DMS114 treated with DMSO at 0.1 percent for 48 hours (cell line): ENCODE data around the gene RPL23.

Source experiments
- DNase-seq: peaks from one replicate; lab custom pipeline; 2025; ENCODE audit not compliant: unreplicated experiment; lab: John Stamatoyannopoulos, UW

Gene RPL23

DNA sequence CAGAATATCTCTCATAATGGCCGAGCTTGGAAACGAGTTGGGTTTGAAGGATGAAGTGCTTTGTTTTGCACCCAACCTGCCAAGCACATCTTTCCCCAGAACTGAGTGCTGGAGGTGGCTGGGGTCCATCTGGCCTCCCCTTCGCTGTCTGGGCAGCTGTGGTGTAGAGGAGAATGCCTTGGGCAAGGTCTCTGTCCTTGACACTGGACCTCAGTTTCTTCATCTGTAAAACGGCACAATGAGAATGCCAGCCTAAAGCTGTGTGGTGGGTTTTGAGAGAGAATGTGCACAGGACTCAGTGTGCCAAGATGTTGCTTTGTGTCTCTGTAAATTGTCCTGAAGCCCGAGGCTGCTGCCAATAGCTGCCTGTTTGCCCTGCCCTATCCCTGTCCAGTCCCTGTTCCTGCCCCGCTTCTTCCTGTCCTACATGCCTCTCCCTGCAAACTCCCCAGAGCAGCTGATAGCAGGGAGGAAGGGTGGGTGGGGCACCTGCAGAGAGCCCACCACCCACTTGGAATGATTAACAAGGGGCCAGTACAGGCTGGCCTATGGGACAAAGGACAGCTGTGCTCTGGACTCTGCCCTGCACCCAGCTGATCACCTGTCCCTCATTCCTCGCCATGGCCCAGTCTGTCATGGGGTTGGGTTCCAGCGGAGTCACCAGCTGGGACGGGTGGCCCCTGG is 31.7 kb upstream of the RPL23 start:
- DNase-seq, result no peak

DNA sequence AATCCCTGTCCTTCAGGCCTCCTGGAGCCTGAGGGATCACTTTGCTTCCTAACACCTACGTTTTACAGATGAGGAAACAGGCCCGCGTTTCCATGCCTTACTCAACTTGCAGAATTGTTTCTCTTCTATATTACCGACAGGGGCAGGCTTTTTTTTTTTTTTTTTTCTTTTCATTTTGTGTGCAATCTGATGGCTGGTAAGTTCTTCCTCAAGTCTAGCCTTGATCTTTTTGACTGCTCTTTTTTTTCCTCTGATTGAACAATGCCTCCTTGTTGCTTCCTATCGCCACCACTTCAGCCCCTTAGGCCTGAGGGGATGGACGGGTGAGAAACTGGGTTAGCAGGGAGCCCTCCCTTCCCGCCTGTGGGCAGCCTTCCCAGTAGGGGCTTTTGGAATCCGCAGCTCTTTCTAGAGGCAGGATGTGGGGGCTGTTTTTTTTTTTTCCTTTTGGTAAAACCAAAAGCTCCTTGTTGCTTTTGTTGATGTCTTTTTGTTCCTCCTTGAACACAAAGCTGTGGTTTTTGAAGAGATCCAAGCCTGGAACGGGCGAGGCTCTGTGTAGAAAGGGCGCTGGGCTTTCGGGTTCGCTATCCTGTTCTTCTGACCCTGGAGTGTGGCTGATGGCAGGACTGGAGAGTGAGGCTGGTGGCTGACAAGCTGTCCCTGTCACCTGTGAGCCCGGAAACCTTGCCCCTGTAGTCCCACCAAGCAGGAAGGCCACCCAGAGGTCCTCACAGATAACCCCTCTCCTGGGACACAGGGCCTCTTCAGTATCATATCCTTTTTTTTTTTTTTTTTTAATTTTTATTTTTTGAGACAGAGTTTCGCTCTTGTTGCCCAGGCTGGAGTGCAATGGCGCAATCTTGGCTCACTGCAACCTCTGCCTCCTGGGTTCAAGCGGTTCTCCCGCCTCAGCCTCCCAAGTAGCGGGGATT is 30.3 kb upstream of the RPL23 start:
- DNase-seq, result no peak

GRCh38 chr17:38882870-38883269 is 29.3 kb upstream of the RPL23 start:
- no peak for DNase-seq

DNA sequence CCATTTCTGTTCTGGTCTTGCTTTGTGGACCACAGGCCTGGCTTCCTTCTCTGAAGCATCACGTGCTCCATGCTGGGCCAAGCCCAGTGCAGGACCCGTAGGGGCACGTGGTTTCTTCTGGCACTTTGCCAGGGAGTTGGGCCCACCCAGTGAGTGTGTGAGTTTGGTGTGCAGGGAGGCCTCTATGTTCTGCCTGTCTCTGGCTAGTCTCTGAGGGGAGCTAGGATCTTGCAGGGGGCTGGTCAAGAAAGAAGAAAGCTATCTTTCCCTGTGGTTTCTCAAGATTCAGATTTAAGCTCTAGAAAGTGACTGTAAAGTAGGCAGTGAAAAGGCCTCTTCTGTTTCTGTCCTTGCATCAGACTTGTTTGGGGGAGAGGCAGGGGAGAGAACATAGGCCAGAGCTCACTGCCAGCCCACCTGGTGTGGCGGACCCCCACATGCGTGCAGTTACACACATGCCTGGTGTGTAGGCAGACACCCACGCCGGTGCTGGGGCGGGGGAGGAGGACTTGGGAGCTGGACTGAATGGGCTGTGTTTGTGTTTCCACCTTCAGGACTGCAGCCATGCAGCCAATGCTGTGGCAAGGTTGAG is 28.2 kb upstream of the RPL23 start:
- DNase-seq, result no peak

- no peak for DNase-seq
Measured at GRCh38 chr17:38879878-38880665, 26.6 kb upstream of the RPL23 start.

DNA sequence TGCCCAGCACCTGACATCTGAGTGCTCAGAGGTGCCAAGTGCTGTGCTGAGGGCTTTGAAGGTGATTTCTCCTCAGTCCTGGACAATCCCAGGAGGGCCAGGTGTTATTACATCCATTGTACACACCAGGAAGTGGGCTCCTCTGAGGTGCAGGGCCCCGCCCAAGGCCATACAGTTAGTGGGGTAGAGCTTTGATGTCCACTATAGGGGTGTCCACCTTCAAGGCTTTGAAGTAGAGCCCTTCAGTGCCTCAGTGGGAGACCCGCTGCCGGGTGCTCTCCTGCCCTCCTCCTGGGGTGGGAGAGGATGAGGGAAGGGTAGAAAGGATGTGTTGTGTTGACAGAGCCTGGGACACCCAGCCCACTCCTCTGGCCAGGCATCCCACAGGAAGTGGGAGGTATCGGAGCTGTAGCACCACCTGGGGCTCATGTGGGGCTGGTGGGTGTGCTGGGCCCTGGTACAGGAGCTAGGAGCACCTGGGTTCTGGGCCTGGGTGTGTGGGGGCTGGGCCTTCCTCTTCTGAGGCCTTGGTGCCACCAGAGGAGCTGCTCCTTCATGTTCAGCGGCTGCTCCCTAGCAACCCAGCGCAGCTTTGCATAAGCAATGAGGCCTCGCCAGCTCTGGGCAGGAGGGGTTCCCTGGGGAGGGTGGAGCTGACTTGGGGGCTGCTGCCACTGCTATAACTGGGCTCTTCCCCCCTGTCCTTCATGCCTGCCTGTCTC is 23.8 kb upstream of the RPL23 start:
- no peak for DNase-seq

DNA sequence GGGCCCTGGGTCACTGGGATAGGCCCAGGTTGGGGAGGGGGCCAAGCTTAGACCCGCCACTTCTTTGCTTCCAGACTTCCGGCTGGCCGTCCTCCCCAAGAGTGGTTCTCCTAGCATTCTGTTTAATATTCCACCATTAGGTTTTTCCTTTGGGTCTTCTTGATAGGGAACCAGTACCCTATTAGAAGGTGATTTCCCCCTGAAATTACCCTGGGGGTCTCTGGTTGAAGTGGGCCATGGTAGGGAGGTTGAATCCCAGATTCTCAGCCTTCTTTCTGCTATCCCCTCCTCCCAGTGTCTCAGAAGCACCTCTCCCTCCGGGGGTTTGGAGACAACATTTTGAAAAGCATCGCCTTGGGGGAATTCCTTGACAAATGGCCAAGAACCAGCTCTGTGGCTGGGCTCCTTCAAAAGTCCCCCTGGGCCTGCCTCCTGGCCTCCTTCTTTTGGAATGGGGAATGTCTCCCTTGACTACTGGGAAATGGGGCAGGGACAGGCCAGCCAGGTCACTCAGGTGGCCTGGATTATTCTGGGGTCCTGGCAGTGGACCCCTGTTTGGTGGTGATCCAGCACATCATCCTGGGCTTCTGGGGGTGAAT is 22.1 kb upstream of the RPL23 start:
- no peak for DNase-seq

- no peak for DNase-seq
Measured at GRCh38 chr17:38874505-38875400, 21.2 kb upstream of the RPL23 start.

GRCh38 chr17:38873640-38874380 is 20.3 kb upstream of the RPL23 start:
- DNase-seq, result no peak

GRCh38 chr17:38872671-38873385 is 19.3 kb upstream of the RPL23 start:
- no peak for DNase-seq

- no peak for DNase-seq
Measured at GRCh38 chr17:38872027-38872511, 18.5 kb upstream of the RPL23 start.

DNA sequence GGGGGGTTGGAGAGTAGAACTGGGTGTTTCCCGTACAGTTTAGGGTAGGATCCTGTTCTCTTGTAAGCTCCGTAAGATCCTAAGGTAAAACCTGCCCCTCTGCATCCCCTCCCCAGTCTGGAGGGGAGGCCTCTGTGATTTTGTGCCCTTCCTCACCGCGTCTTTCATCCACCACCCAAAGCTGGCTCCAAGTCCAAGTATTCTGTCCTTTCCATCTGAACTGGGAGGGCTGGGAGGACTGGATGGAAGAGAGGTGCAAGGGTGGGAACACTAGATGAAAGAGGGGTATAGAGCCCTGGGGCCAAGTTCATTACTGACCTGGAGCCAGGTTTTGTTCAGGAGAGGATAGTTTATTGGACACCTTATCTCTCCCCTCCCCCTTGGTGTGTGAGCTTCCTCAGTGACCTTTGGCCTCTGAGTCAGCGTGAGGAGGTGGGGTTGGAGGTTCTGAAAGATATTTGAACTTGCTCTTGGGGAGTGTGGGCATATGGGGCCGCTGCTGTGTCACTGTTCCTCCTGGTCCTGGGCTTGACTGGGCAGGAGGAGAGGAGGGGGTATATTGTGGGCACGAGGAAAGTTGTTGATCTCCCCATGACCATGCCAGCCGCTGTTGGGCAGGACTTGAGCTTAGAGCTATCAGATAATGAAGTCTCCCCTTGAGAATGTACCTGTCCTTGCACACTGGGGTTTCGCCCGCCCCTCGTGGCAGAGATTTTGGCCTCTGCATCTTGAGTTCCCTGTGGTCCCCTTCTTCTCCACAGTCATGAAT is 17.9 kb upstream of the RPL23 start:
- no peak for DNase-seq

DNA sequence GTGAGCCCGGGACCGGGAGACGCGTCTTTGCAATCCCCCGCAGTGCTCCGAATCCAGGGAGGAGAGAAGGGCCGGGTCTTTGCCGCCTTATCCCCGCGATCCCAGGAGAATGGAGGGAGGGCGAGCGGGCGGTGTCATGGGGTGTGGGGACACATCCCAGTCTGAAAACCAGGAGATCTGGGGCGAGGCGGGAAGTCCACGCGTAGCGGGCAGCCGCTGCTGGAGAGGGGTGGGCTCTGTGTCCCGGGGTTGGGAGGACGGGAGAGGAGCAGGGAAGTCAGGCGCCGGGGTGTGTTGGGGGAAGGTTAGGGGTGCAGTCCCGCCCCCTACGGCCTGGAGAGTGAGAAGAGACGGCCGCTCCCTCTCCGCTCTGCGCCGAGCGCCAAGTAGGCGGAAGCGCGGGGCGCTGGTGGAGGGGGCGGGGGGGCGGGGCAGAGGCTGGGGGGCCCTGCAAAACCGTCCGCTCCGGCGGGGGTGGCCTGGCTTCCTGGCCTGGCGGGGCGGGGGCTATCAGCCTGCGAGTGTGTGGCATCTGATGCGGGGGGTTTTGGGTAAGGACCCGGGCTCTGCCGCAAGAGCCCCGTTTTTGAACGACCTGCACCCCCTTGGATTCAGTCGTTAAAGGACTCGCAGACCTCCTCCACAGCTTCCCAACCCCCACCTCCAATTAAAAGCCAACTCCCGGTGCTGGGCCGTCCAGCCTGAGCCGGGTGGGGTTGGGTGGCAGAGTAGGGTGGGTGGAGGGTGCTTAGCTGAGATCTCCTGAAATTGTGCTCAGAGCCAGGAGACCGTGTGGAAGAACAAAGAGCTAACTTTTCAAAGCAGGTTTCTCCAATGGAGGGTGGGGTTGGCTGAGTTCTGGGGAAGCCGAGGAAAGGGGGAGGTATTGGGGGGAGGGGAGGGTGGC is 17.0 kb upstream of the RPL23 start:
- no peak for DNase-seq

DNA sequence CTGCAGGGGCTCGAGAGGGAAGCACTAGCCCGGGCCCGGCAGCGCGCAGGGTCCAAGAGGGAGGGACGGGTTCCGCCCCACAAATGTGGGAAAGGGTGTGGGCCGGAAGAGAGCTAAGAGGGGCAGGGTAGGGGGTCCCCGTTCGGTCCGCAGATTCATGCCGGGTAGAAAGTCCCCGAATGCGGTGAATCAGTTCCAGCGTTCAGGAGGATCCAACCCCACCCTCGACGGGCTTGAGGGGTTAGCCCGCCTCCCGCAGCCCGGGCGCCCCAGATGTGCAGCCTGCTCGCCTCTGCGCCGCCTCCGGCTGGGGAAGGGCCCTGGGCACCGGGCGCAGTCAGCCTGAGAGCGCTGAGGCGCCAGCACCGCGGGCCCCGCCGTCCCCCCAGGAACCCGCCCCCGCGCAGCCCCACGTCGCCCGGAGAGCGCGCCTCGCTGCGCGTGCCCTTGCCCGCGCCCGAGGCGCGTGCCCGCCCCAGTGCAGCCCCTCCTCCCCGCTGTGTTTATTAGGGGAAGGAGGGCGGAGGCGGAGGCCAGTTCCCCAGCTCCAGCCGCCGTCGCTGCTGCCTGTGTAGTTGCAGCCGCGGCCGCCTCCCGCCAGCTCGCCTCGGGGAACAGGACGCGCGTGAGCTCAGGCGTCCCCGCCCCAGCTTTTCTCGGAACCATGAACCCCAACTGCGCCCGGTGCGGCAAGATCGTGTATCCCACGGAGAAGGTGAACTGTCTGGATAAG is 16.2 kb upstream of the RPL23 start, which contains the start of gene LASP1:
Gene LASP1 (plus strand): TSS at position 533 of the 733 bp plus-strand sequence. CDS start 132 bp downstream, at position 665.
- DNase-seq, result peak; percentile 48
